OCI-LY7 (cell line): Measurements from ENCODE around the gene CCDC68. TPM values are rescaled to one million over a fixed set of nuclear protein-coding genes. Genes with fewer than 3 reads are reported as not detected.

ENCODE experiments used
- BruUV-seq: library from RNA; stranded (reverse); fragments of 400-500 nt; replicated peaks from 2 replicates; lab custom pipeline; 2021; lab: Mats Ljungman, UMichigan
- CTCF ChIA-PET: fragments of 300-600 bp; sonication (Branson Sonifier 250); formaldehyde crosslinking; loops from one replicate; lab custom pipeline; 2022; ENCODE audit warnings: antibody characterized with exemption; ENCODE audit not compliant: unreplicated experiment; lab: Charles Lee
- POLR2A ChIA-PET: fragments of 300-600 bp; sonication (Branson Sonifier 250); formaldehyde crosslinking; loops from one replicate; lab custom pipeline; 2022; ENCODE audit warnings: antibody characterized with exemption; lab: Charles Lee
- DNase-seq: peaks from one replicate; pipeline ENCODE4 v3.0.0-alpha.2; 2015; ENCODE audit warnings: low spot score
- H2AFZ ChIP-seq: fragments of 200-600 bp; sonication (generic), shearing (Covaris generic); 2 replicates; pipeline ENCODE4 v1.6.1; 2014; ENCODE audit warnings: mild to moderate bottlenecking, antibody characterized with exemption, low read length, moderate library complexity
- H3K27ac ChIP-seq: fragments of 200-600 bp; sonication (generic); 2 replicates; pipeline ENCODE4 v1.5.1; 2014; ENCODE audit warnings: mixed run types, low read depth, mild to moderate bottlenecking, moderate library complexity, low read length, inconsistent platforms; ENCODE audit not compliant: poor library complexity, severe bottlenecking
- H3K36me3 ChIP-seq: fragments of 200-600 bp; sonication (generic); 2 replicates; pipeline ENCODE4 v1.6.1; 2014; ENCODE audit warnings: mild to moderate bottlenecking, antibody characterized with exemption, low read length, moderate library complexity, mixed read lengths; ENCODE audit not compliant: insufficient read depth
- H3K4me1 ChIP-seq: fragments of 200-600 bp; sonication (generic); 2 replicates; pipeline ENCODE4 v1.5.1; 2014; ENCODE audit warnings: mild to moderate bottlenecking, low read length; ENCODE audit not compliant: insufficient read depth, poor library complexity, severe bottlenecking
- H3K4me2 ChIP-seq: fragments of 200-600 bp; sonication (generic); 2 replicates; pipeline ENCODE4 v1.6.1; 2014; ENCODE audit warnings: mild to moderate bottlenecking, low read length
- H3K4me3 ChIP-seq: fragments of 200-600 bp; sonication (generic); 2 replicates; pipeline ENCODE4 v1.5.1; 2014; ENCODE audit warnings: mild to moderate bottlenecking, low read depth, low read length; ENCODE audit not compliant: poor library complexity, severe bottlenecking
- H3K79me2 ChIP-seq: fragments of 200-600 bp; sonication (generic); 2 replicates; pipeline ENCODE4 v1.6.1; 2016; ENCODE audit warnings: low read depth, mild to moderate bottlenecking, low read length, moderate library complexity, mixed read lengths; ENCODE audit not compliant: insufficient read depth
- H3K9me2 ChIP-seq: fragments of 200-600 bp; sonication (generic); 2 replicates; pipeline ENCODE4 v1.6.1; 2016; ENCODE audit warnings: mild to moderate bottlenecking, low read length, mixed read lengths; ENCODE audit not compliant: insufficient read depth
- H3K9me3 ChIP-seq: fragments of 200-600 bp; sonication (generic); 2 replicates; pipeline ENCODE4 v1.6.1; 2014; ENCODE audit warnings: mild to moderate bottlenecking, mixed run types, low read length, mixed read lengths
- H4K20me1 ChIP-seq: fragments of 200-600 bp; sonication (generic); 2 replicates; pipeline ENCODE4 v1.6.1; 2014; ENCODE audit warnings: mild to moderate bottlenecking, antibody characterized with exemption, low read length, moderate library complexity, mixed read lengths; ENCODE audit not compliant: insufficient read depth
- CTCF ChIP-seq: fragments of 200-600 bp; sonication (generic); conservative IDR thresholded peaks from 2 replicates; pipeline ENCODE4 v1.5.1; 2014; ENCODE audit warnings: mild to moderate bottlenecking, antibody characterized with exemption, low read length, moderate library complexity, mixed read lengths
- EZH2phosphoT487 ChIP-seq: fragments of 200-600 bp; sonication (generic); IDR thresholded peaks from 2 replicates; pipeline ENCODE4 v1.6.1; 2018; ENCODE audit warnings: low read depth, borderline replicate concordance, mild to moderate bottlenecking, mixed run types, antibody characterized with exemption, low read length, moderate library complexity, mixed read lengths
- intact Hi-C: fragments of 100-400 bp; cut with micrococcal nuclease; formaldehyde crosslinking; loops from one replicate; pipeline ENCODE4 v1.10.0; 2022; ENCODE audit not compliant: unreplicated experiment
- total RNA-seq, 2 experiments: library from RNA; depleted of rRNA in 1 of 2; stranded (reverse); fragments of >200 nt in 1 of 2; shearing (Covaris generic) in 1 of 2; gene quantifications; 2 replicates each; pipeline ENCODE4 v1.2.3, GENCODE V29; 2014 to 2022

CCDC68 gene
- total RNA-seq, 2 experiments from 2014 or later: not detected

- Histone ChIP-seq H2AFZ (no peak overlapping the region), H3K4me2 (no peak overlapping the region), H3K4me1 (no peaks in the 10 kb centered on the region), H3K36me3 (no peaks in the 10 kb centered on the region), H3K9me2 (no peaks in the 10 kb centered on the region), H4K20me1 (no peaks in the 10 kb centered on the region), H3K27ac (no peak overlapping the region), H3K79me2 (no peaks in the 10 kb centered on the region), H3K9me3 (no peaks in the 10 kb centered on the region), H3K4me3 (no peak overlapping the region)
- ChIA-PET POLR2A (no interaction called here), CTCF (no interaction called here)
- DNase-seq: no peak
- TF ChIP-seq CTCF (no peak), EZH2phosphoT487 (no peak)
- BruUV-seq: no TSS peak
- intact Hi-C loops: no loop called here
These were observed 49.7 kb downstream of the CCDC68 start for GRCh38 chr18:54909538-54909937.

- intact Hi-C loops: no loop called here
- BruUV-seq: no TSS peak
- Histone ChIP-seq H3K9me3 (no peaks in the 10 kb centered on the region), H3K4me1 (no peaks in the 10 kb centered on the region), H3K36me3 (no peaks in the 10 kb centered on the region), H4K20me1 (no peaks in the 10 kb centered on the region), H3K27ac (no peak overlapping the region), H2AFZ (no peak overlapping the region), H3K79me2 (no peaks in the 10 kb centered on the region), H3K4me2 (no peak overlapping the region), H3K9me2 (no peaks in the 10 kb centered on the region), H3K4me3 (no peak overlapping the region)
- ChIA-PET CTCF (no interaction called here), POLR2A (no interaction called here)
- TF ChIP-seq CTCF: no peak
- TF ChIP-seq EZH2phosphoT487: no peak
- DNase-seq: no peak
These were observed 52.7 kb downstream of the CCDC68 start for GRCh38 chr18:54906331-54907185.

GRCh38 chr18:54905629-54906028, 53.6 kb downstream of the CCDC68 start:
- no peak overlapping the region for H3K27ac ChIP-seq
- POLR2A ChIA-PET: no interaction called here

More at GRCh38 chr18:54905629-54906028, 53.6 kb downstream of the CCDC68 start:
- no peaks in the 10 kb centered on the region for H3K9me2 ChIP-seq
- no peak overlapping the region for H2AFZ ChIP-seq
- H4K20me1 ChIP-seq: no peaks in the 10 kb centered on the region
- CTCF ChIA-PET: interaction anchor here (0.6 kb wide), 1 partner anchor 34 kb away, joined by 3 read pairs; no protein-coding TSS in a partner anchor
- H3K4me2 ChIP-seq: no peak overlapping the region
- no peak for TF ChIP-seq CTCF
- TF ChIP-seq EZH2phosphoT487: no peak
- intact Hi-C loops: no loop called here
- BruUV-seq: no TSS peak
- no peak overlapping the region for H3K4me3 ChIP-seq
- H3K36me3 ChIP-seq: no peaks in the 10 kb centered on the region
- H3K9me3 ChIP-seq: no peaks in the 10 kb centered on the region
- no peaks in the 10 kb centered on the region for H3K79me2 ChIP-seq
- no peak for DNase-seq
- no peaks in the 10 kb centered on the region for H3K4me1 ChIP-seq
